Osteocyte (in vitro differentiated cells): ENCODE data around the gene ZNF106. TPM values are rescaled to one million over a fixed set of nuclear protein-coding genes. Genes with fewer than 3 reads are reported as not detected.

Experiments
- DNase-seq: peaks from one replicate; pipeline ENCODE4 v3.0.0; 2021; ENCODE audit warnings: mixed read lengths; ENCODE audit not compliant: unreplicated experiment; ENCODE audit errors: extremely low spot score
- H3K27ac Mint-ChIP-seq: one replicate; pipeline ENCODE4 v1.8.0; 2021; ENCODE audit warnings: mild to moderate bottlenecking, mixed read lengths; ENCODE audit not compliant: unreplicated experiment
- H3K27me3 Mint-ChIP-seq: one replicate; pipeline ENCODE4 v1.8.0; 2021; ENCODE audit warnings: mixed read lengths; ENCODE audit not compliant: unreplicated experiment
- H3K36me3 Mint-ChIP-seq: one replicate; pipeline ENCODE4 v1.8.0; 2021; ENCODE audit warnings: mixed read lengths; ENCODE audit not compliant: unreplicated experiment
- H3K4me1 Mint-ChIP-seq: one replicate; pipeline ENCODE4 v1.8.0; 2021; ENCODE audit warnings: mixed read lengths; ENCODE audit not compliant: unreplicated experiment
- H3K4me3 Mint-ChIP-seq: one replicate; pipeline ENCODE4 v1.8.0; 2021; ENCODE audit warnings: mild to moderate bottlenecking, moderate library complexity, mixed read lengths; ENCODE audit not compliant: unreplicated experiment
- H3K9me3 Mint-ChIP-seq: one replicate; pipeline ENCODE4 v1.8.0; 2021; ENCODE audit warnings: mixed read lengths; ENCODE audit not compliant: unreplicated experiment
- total RNA-seq: library from RNA; stranded (reverse); gene quantifications from 2 replicates; pipeline ENCODE4 v1.2.1, GENCODE V29; 2021
- TF ChIP-seq, protein P1 (sequence below): fragments of 200-600 bp; sonication (generic); IDR thresholded peaks from 2 replicates; pipeline ENCODE4 v1.5.0; 2021; ENCODE audit warnings: antibody characterized with exemption, mild to moderate bottlenecking, moderate library complexity

The ZNF106 gene
- total RNA-seq, 1 donor from 2014 or later: 59.7 TPM

DNA sequence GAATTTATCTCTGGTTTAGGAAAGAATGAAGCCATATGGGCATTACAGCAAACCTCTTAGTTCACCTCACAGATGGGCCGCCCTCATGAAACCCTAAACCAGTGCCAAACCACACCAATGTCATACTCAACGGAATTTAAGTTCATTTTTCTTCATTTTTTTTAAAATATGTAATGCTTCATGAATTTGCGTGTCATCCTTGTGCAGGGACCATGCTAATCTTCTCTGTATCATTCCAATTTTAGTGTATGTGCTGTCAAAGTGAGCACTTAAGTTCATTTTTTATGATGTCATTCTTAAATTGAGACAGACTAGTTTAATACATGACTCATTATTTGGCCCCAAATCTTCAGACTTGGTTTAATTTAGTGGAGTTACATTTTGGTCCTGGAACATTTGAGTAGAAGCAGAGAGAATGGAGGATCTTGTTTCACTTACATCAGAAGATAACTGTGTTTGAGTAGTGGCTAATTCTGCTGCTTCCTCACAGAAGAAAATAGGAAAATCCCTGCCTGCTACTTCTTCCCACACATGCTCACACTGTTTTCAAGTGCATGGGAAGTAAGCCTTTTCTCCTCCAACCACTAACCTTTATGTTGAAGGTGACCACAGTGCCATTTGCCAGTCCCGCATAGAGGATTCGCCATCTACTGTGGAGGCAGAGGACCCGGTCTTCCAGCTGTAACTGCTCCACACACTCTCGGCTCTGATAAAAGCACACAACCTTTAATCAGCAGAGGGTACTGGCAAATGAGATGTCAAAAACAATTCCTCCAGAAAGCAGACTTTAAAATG lies 63.3 kb downstream of the ZNF106 start:
- H3K36me3 Mint-ChIP-seq: peaks cover 68% of the 10 kb centered on the region
- H3K4me1 Mint-ChIP-seq: no peaks in the 10 kb centered on the region
- DNase-seq: no peak
- no peaks in the 10 kb centered on the region for H3K9me3 Mint-ChIP-seq
- H3K27me3 Mint-ChIP-seq: no peaks in the 10 kb centered on the region
- TF ChIP-seq, protein P1, sequence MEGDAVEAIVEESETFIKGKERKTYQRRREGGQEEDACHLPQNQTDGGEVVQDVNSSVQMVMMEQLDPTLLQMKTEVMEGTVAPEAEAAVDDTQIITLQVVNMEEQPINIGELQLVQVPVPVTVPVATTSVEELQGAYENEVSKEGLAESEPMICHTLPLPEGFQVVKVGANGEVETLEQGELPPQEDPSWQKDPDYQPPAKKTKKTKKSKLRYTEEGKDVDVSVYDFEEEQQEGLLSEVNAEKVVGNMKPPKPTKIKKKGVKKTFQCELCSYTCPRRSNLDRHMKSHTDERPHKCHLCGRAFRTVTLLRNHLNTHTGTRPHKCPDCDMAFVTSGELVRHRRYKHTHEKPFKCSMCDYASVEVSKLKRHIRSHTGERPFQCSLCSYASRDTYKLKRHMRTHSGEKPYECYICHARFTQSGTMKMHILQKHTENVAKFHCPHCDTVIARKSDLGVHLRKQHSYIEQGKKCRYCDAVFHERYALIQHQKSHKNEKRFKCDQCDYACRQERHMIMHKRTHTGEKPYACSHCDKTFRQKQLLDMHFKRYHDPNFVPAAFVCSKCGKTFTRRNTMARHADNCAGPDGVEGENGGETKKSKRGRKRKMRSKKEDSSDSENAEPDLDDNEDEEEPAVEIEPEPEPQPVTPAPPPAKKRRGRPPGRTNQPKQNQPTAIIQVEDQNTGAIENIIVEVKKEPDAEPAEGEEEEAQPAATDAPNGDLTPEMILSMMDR: no peak
- no peak overlapping the region for H3K4me3 Mint-ChIP-seq
- H3K27ac Mint-ChIP-seq: no peak overlapping the region

DNA sequence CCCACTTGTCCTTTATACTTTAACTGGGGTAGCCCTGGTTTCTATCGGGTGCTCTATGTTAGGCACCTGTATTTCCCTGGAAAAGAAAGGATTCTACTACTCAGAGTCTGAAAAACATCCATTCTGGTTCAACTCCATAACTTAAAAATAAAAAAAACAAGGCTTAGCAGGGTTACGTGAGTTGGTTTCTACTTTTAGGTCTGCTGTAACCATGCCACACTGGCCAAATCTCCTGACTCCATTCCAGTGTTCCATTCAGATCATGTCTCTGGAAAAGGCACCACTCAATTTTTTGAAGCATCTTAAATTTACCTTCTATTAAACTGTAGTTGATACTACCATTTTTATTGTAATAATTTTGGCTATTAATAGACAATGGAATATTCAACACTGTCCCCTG lies 69.6 kb downstream of the ZNF106 start:
- Mint-ChIP-seq H3K27me3 (no peaks in the 10 kb centered on the region), H3K4me3 (no peak overlapping the region), H3K4me1 (no peaks in the 10 kb centered on the region), H3K36me3 (peaks cover 68% of the 10 kb centered on the region), H3K27ac (no peak overlapping the region), H3K9me3 (no peaks in the 10 kb centered on the region)
- TF ChIP-seq, protein P1: no peak
- no peak for DNase-seq

DNA sequence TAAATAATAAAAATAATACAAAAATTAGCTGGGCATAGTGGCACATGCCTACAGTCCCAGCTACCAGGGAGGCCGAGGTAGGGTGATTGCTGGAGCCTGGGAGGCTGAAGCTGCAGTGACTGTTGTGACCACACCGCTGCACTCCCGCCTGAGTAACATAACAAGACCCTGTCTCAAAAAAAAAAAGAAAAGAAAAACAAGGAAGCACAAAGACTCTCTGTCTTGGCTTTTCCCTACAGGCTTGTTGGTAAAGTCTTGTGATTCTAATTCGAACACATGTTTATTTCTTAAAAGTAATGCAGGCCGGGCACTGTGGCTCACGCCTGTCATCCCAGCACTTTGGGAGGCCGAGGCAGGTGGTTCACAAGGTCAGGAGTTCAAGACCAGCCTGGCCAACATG lies 71.6 kb downstream of the ZNF106 start:
- H3K27ac Mint-ChIP-seq: no peak overlapping the region
- H3K4me3 Mint-ChIP-seq: no peak overlapping the region
- H3K9me3 Mint-ChIP-seq: no peaks in the 10 kb centered on the region
- peaks cover 55% of the 10 kb centered on the region for H3K36me3 Mint-ChIP-seq
- no peaks in the 10 kb centered on the region for H3K27me3 Mint-ChIP-seq
- H3K4me1 Mint-ChIP-seq: no peaks in the 10 kb centered on the region
- TF ChIP-seq, protein P1: no peak
- DNase-seq: no peak

DNA sequence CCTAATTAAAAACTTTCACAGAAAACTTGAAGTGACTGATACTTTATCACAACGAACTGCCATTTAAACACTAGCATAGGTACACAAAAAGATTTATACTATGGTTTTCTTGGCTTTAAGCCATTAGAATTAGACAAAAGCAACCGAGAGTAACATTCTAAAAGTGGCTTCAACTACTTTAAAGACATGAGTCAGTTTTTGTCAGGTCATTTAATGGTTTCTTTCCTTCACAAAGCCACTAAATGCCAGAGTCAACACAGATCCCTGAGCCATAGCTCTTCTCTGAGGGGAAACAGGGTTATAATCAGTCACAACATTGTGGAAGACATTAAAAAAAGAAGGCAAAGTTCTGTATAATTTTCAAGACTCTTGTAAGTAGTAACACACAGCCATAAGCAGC lies 77.0 kb downstream of the ZNF106 start:
- Mint-ChIP-seq H3K9me3 (no peaks in the 10 kb centered on the region), H3K4me1 (no peaks in the 10 kb centered on the region), H3K27ac (no peak overlapping the region), H3K4me3 (no peak overlapping the region), H3K27me3 (no peaks in the 10 kb centered on the region), H3K36me3 (peaks cover 35% of the 10 kb centered on the region)
- DNase-seq: no peak
- TF ChIP-seq, protein P1: no peak

DNA sequence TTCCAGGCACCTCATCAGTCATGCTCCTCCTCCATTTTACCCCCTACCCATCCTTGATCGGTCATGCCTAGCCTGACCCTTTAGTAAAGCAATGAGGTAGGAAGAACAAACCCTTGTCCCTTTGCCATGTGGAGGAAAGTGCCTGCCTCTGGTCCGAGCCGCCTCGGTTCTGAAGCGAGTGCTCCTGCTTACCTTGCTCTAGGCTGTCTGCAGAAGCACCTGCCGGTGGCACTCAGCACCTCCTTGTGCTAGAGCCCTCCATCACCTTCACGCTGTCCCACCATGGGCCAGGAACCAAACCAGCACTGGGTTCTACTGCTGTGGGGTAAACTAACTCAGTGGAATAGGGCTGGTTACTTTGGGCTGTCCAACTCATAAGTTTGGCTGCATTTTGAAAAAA lies 79.1 kb downstream of the ZNF106 start:
- Mint-ChIP-seq H3K9me3 (no peaks in the 10 kb centered on the region), H3K27ac (no peak overlapping the region), H3K4me1 (no peaks in the 10 kb centered on the region), H3K4me3 (no peak overlapping the region), H3K36me3 (peaks cover 25% of the 10 kb centered on the region), H3K27me3 (no peaks in the 10 kb centered on the region)
- no peak for DNase-seq
- TF ChIP-seq, protein P1: no peak
